BE2C (cell line): ENCODE measurements around the gene THADA.
A peak's percentile ranks its signal among the peaks of the same experiment; 100 is the strongest.

Experiments used
- DNase-seq: peaks from one replicate; pipeline ENCODE4 v3.0.0-alpha.2; 2020
- H3K27me3 ChIP-seq: fragments of 250-450 bp; sonication (Bioruptor Pico); 2 replicates; pipeline ENCODE4 v1.5.1; 2020; ENCODE audit warnings: mild to moderate bottlenecking
- H3K36me3 ChIP-seq: fragments of 250-450 bp; sonication (Bioruptor Pico); 2 replicates; pipeline ENCODE4 v1.5.1; 2020; ENCODE audit warnings: mild to moderate bottlenecking
- H3K4me1 ChIP-seq: fragments of 250-450 bp; sonication (Bioruptor Pico); 2 replicates; pipeline ENCODE4 v1.5.1; 2020
- H3K4me3 ChIP-seq: 2 replicates; pipeline ENCODE4 v1.5.1; 2011; ENCODE audit warnings: low read depth, low read length
- H3K9me3 ChIP-seq: fragments of 250-450 bp; sonication (Bioruptor Pico); 2 replicates; pipeline ENCODE4 v1.5.1; 2020
- TF ChIP-seq, protein P1 (sequence below): IDR thresholded peaks from 2 replicates; pipeline ENCODE4 v1.5.1; 2012; ENCODE audit warnings: mild to moderate bottlenecking, low read depth, low read length

THADA gene

GRCh38 chr2:43345391-43345813 lies 250.4 kb downstream of the THADA start:
- Histone ChIP-seq H3K4me3 (peak overlapping the region; percentile 26), H3K4me1 (peaks cover 48% of the 10 kb centered on the region)
- peak; percentile 87 for DNase-seq

DNA sequence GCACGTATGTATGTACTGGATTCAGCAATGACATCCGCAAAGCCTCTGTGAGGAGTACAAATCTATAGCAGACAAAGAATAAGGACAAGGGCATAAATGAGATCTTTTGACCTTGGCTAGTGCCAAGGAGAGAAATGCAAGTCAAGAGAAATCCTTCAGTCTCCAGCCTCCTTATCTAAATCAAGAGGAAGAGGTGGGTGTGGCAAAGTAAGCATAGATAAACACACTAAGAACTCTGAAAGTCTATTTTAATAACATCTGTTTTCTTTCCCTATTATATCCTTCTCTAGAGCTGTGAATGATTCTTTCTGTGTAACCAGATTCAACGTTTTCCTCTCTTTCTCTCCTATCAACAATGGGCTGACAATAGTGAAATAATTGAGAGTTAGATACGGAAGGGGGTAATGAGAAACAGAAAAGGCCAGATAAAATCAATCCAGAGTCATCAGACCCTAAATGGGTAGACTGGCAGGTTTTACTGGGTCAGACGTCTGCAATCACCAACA lies 250.9 kb downstream of the THADA start:
- Histone ChIP-seq H3K36me3 (peaks cover 9% of the 10 kb centered on the region), H3K4me1 (peaks cover 48% of the 10 kb centered on the region), H3K27me3 (no peaks in the 10 kb centered on the region), H3K4me3 (peak overlapping the region; percentile 26), H3K9me3 (no peaks in the 10 kb centered on the region)
- TF ChIP-seq, protein P1, sequence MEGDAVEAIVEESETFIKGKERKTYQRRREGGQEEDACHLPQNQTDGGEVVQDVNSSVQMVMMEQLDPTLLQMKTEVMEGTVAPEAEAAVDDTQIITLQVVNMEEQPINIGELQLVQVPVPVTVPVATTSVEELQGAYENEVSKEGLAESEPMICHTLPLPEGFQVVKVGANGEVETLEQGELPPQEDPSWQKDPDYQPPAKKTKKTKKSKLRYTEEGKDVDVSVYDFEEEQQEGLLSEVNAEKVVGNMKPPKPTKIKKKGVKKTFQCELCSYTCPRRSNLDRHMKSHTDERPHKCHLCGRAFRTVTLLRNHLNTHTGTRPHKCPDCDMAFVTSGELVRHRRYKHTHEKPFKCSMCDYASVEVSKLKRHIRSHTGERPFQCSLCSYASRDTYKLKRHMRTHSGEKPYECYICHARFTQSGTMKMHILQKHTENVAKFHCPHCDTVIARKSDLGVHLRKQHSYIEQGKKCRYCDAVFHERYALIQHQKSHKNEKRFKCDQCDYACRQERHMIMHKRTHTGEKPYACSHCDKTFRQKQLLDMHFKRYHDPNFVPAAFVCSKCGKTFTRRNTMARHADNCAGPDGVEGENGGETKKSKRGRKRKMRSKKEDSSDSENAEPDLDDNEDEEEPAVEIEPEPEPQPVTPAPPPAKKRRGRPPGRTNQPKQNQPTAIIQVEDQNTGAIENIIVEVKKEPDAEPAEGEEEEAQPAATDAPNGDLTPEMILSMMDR = no peak
- no peak for DNase-seq

More at GRCh38 chr2:43345391-43345813, 250.4 kb downstream of the THADA start:
- peaks cover 9% of the 10 kb centered on the region for H3K36me3 ChIP-seq
- no peaks in the 10 kb centered on the region for H3K27me3 ChIP-seq
- no peaks in the 10 kb centered on the region for H3K9me3 ChIP-seq
- TF ChIP-seq, protein P1 = peak; percentile 45

- H3K4me3 ChIP-seq = no peak overlapping the region
- peaks cover 43% of the 10 kb centered on the region for H3K4me1 ChIP-seq
- no peaks in the 10 kb centered on the region for H3K27me3 ChIP-seq
- no peak for DNase-seq
- peaks cover 9% of the 10 kb centered on the region for H3K36me3 ChIP-seq
- TF ChIP-seq, protein P1 = no peak
- no peaks in the 10 kb centered on the region; the same call in 1 of the 2 replicates for H3K9me3 ChIP-seq
Measured at GRCh38 chr2:43343573-43344304, 252.1 kb downstream of the THADA start.

GRCh38 chr2:43341959-43342757 lies 253.7 kb downstream of the THADA start:
- TF ChIP-seq, protein P1 = no peak
- H3K9me3 ChIP-seq = no peaks in the 10 kb centered on the region; the same call in 1 of the 2 replicates
- H3K27me3 ChIP-seq = no peaks in the 10 kb centered on the region
- H3K36me3 ChIP-seq = peaks cover 9% of the 10 kb centered on the region
- H3K4me1 ChIP-seq = peaks cover 41% of the 10 kb centered on the region
- no peak for DNase-seq
- H3K4me3 ChIP-seq = no peak overlapping the region

GRCh38 chr2:43340945-43341356 lies 254.9 kb downstream of the THADA start:
- Histone ChIP-seq H3K36me3 (peaks cover 9% of the 10 kb centered on the region), H3K27me3 (no peaks in the 10 kb centered on the region), H3K4me1 (peaks cover 29% of the 10 kb centered on the region), H3K4me3 (no peak overlapping the region), H3K9me3 (no peaks in the 10 kb centered on the region; the same call in 1 of the 2 replicates)
- TF ChIP-seq, protein P1 = no peak
- no peak for DNase-seq
